RWPE1 (cell line): Measurements from ENCODE around the gene RARB.

Experiments used
- CTCF ChIA-PET: fragments of 350-600 bp; sonication (Branson Sonifier 250); formaldehyde crosslinking; extraction: SDS; loops from one replicate; lab custom pipeline; 2021; lab: Yijun Ruan, JAX
- POLR2A ChIA-PET: fragments of 400-600 bp; formaldehyde crosslinking; extraction: SDS; loops from one replicate; lab custom pipeline; 2020; ENCODE audit warnings: antibody characterized with exemption; ENCODE audit not compliant: low non-redundant PET; lab: Yijun Ruan, JAX
- DNase-seq: peaks from one replicate; pipeline ENCODE4 v3.0.0; 2012; ENCODE audit warnings: low spot score
- H3K27ac ChIP-seq: fragments of 450-650 bp; 2 replicates; pipeline ENCODE4 v1.5.1; 2017
- CTCF ChIP-seq: fragments of 450-650 bp; conservative IDR thresholded peaks from 2 replicates; pipeline ENCODE4 v1.5.1; 2017; ENCODE audit warnings: low read depth, mild to moderate bottlenecking

RARB gene

DNA sequence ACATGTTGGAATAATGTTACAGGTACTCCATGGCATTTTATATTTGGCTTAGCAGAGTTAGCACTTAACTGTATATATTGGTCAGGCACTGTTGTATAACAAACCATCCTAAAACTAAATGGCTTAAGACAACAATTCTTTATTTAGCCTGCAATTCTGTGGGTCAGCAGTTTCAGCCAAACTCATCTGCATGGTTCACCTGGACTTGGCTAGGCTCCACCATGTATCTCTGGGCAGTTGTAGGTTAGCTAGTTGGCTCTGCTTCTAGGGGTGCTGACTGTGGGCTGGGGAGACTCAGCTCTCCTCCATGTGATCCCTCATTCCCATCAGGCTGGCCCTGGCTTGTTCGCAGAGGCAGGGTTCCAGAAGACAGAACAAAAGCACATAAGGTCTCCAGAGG is 34.4 kb downstream of the RARB start:
- POLR2A ChIA-PET: no interaction called here
- no peak for DNase-seq

DNA sequence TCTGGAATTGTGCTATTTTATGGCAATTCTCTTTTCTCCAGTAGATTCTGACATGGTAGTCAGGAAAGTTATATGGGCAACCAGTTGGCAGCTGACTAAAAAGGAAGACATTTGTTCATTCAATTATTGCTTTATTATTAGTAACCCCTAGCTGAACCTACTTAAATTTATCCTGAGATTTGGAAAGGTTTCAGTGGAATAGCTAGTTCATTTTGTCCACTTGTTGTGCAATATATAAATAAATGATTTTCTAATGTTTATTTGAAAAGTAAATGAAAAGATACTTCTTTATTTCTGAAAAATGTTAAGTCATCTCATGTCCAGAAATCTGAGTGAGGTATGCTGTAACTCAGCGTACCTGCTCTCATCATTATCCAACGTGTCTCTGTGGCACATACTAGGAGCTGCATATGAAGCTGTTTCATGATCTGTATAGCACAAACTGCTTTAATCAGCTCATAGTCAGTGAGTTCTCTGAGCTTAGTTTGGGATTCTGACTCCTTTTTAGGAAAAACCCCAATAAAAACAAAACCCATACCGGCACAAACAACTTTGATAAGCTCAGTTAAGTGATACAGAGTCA is 35.9 kb downstream of the RARB start:
- TF ChIP-seq CTCF: no peak
- CTCF ChIA-PET: interaction anchor here (0.6 to 0.7 kb wide), 3 partner anchors 9 to 749 kb away, joined by 4 to 5 read pairs (median 4); no protein-coding TSS in a partner anchor
- POLR2A ChIA-PET: no interaction called here
- no peak overlapping the region for H3K27ac ChIP-seq
- no peak for DNase-seq

More for the DNA sequence above, 34.4 kb downstream of the RARB start:
- CTCF ChIA-PET: interaction anchor here (0.6 kb wide), 1 partner anchor 1110 kb away, joined by 4 read pairs; no protein-coding TSS in a partner anchor
- no peak for TF ChIP-seq CTCF
- no peak overlapping the region for H3K27ac ChIP-seq

DNA sequence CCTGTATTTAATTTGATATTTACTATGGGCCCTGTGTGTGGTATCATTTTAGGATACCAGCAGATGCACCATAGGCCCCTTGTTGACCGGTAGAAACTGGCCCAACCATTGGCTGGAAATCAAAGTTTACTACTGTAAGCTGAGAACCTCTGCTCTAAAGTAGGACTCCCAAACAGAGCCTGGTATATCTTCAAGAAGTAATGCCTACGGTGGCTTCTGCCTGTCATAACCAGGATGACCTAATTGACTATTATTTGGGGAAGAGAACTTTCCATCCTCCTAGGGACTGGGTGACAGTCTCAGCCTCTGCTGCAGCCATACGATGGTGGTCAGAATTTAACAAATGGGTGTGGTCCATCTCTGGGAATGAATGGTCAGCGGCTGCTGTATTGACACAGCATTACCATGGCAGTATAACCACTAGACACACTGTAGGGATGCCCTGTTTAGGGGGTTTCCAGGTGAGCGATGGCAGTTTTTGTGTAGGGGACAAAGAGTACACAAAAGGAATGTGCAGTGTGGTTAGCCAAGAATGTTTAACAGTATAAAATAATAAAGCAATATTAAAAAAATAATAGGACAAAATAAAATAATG is 37.3 kb downstream of the RARB start:
- CTCF ChIA-PET: no interaction called here
- POLR2A ChIA-PET: no interaction called here
- H3K27ac ChIP-seq: no peak overlapping the region
- no peak for TF ChIP-seq CTCF
- no peak for DNase-seq

DNA sequence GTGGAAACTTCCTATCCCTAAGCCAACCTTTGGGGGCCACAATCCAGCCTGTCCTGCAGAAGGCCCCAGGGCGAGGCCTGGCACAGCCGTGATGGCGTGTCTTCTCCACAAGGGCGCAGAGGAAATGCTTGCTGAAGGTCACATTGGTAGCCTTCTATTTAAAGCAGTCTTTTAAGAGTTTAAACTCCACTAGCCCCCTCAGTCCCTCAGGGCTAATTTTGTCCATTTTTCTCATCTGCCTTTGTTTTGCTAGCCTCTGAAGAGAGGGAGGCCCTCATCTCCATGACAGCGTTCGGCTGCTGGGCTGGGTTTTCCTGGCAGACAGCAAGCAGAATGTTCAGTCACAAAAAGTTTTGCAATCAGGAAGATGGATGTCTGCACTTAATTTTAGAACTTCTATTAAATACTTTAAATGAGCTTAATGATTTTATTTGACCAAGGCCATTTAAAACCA is 40.8 kb downstream of the RARB start:
- H3K27ac ChIP-seq: no peak overlapping the region
- CTCF ChIA-PET: interaction anchor here (0.6 kb wide), 1 partner anchor 26 kb away, joined by 3 read pairs; no protein-coding TSS in a partner anchor
- TF ChIP-seq CTCF: no peak
- POLR2A ChIA-PET: no interaction called here
- DNase-seq: no peak

GRCh38 chr3:25469558-25469957 is 41.5 kb downstream of the RARB start:
- ChIA-PET CTCF (interaction anchor here (0.6 kb wide), 1 partner anchor 27 kb away, joined by 3 read pairs; no protein-coding TSS in a partner anchor), POLR2A (no interaction called here)
- H3K27ac ChIP-seq: no peak overlapping the region
- no peak for TF ChIP-seq CTCF
- no peak for DNase-seq

DNA sequence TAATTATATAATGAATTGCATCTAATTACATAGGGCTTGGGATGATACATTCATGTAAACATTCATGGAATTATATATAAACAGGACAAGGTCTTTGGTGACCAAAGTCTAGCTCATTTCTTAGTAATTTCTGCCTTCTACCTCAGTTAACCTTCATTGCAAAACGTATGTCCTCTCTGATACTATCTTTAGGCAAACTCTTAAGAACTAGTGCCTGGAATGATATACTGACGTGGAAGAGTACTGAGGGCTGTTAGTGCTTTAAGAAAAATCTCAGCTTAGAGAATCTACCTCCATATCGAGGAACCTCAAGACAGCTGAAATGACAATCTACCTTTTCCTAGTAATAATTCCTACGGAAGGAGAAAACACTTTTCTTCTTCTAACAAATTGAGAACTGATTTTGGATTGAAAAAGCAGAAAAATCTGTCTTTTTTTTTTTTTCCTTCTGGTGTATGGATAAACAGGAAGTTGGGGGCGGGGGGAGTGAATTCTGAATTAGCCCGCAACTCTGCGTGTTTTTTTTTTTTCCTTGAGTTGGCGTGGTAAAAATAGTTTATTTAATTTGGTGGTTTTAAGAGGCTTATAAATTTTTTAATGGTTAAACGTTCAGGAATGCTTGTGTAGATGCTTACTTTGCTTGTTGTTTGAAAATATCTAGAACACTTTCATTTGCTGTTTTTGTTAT is 43.2 kb downstream of the RARB start:
- ChIA-PET POLR2A (no interaction called here), CTCF (no interaction called here)
- TF ChIP-seq CTCF: no peak
- no peak for DNase-seq
- H3K27ac ChIP-seq: no peak overlapping the region
